NOMO-1 treated with dmso at 0.1 percent for 144 hours (cell line): ENCODE measurements around the gene SAPCD2.
"Not testable (repeated sequence)": the region's sequence is repeated elsewhere in the genome, so short reads cannot be mapped to it uniquely, and the experiment has no call there.

Experiments used
- DNase-seq: peaks from one replicate; lab custom pipeline; 2025; ENCODE audit not compliant: unreplicated experiment; lab: John Stamatoyannopoulos, UW

The SAPCD2 gene

DNA sequence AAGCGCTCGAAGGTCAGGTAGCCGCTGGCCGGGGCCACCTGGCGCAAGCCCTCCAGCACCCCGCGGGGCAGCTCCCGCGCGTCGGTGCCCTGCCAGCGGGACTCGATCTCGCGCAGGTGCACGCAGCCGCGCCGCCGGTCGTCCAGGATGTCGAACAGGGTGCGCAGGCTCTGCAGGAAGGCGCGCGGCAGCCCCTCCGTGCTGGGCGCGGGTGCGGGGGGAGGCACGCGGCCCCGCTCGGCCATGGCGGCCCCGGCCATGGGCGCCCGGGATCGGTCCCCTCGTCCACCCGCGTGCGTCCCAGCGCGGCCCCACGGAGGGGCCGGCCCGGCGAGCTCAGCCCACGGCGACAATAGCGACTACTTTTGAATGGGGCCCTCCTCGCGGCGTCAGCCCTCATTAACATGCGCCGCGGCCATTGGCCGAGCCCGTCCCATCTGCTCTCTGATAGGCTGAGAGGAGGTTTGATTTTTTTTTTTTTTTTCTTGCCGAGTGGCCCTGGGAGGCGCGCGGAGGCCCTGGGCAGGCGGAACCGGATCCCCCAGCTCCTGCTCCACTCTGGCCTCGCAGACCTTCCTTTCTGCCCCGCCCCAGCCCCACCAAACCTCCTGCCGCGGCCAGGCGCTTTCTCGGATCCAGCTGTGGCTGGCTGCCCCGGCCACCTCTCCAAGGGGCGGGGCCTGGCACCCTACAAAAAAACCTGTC lies at the start of gene SAPCD2:
TSS of gene SAPCD2 (minus strand) at position 357 of the 705 bp plus-strand sequence. CDS start at position 260, 97 bp downstream.
- peak; percentile 98 for DNase-seq

DNA sequence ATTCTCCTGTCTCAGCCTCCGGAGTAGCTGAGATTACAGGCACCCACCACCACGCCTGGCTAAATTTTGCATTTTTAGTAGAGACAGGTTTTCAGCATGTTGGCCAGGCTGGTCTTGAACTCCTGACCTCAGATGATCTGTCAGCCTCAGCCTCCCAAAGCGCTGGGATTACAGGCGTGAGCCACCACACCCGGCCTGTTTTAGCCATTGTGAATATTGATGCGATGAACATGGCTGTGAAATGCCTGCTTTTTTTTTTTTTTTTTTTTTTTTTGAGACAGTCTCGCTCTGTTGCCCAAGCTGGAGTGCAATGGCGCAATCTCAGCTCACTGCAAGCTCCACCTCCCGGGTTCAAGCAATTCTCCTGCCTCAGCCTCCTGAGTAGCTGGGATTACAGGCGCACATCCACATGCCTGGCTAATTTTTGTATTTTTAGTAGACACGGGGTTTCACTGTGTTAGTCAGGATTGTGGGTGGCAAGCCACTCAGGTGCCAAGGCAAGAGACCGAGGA lies 47.8 kb upstream of the SAPCD2 start:
- not testable (repeated sequence) for DNase-seq

DNA sequence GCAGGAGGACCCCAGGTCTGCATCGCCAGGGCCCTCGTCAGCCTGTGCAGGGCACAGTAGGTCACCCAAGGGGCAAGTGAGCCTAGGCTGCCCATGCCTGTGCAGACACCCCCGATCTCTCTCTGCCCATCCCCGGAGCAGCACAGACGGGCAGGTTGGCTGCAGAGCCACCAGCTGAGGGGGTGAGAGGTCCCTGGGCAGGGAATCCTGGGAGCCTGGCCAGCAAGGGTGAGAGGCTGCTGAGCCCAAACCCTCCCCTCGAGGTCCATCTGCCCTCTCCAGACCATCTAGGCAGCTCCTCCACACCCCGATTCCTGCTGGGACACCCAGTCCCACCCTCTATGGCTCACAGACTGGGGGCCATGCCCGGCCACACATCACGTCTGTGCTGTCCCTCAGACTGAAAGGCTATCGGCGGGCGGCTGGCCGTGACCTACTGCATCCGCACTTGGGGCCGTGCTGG lies 46.9 kb upstream of the SAPCD2 start:
- no peak for DNase-seq

DNA sequence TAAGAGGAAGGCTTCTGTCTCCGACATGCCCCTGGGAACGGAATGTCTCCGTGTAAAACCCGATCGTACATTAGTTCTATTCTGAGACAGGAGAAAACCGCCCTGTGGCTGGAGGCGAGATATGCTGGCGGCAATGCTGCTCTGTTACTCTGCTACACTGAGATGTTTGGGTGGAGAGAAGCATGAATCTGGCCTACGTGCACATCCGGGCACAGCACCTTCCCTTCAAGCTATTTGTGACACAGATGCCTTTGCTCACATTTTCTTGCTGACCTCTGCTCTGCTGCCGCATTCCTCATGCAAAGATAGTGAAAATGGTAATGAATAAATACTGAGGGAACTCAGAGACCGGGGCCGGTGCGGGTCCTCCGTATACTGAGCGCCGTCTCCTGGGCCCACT lies 46.4 kb upstream of the SAPCD2 start:
- DNase-seq: no peak

GRCh38 chr9:137116027-137116507 lies 45.7 kb upstream of the SAPCD2 start:
- no peak for DNase-seq

DNA sequence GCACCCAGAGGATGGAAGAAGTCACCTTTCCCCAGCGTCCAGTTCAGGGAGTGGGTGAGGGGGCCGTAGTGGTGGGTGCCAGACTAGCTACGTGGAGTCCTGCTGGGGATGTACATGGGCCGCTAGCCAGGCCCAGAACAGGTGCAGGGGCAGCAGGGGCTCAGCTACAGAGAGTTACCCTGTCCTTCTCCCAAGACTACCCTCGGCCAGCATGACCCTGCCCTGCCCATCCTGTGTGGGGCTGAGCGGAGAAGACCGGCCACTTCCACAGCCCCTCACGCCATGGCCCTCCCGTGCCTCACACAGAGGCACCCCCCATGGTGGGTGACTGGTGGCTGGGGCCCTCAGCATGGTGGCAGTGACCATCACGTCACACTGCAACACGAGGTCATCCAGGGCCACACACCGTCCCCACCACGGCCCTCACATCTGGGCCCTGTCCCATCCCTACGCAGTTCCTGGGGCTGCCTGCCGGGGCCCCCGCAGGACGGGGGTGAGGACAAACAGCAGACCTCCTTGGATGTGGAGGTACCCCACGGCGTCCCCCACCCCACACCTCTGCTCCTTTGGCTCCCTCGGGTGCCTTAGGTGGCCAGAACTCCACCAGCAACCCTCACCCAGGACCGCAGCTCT lies 45.2 kb upstream of the SAPCD2 start:
- no peak for DNase-seq

GRCh38 chr9:137114613-137115393 lies 44.4 kb upstream of the SAPCD2 start, which contains the start of gene DPP7:
DPP7 (minus strand) TSS chr9:137114733; CDS start chr9:137114713, 20 bp downstream.
- peak; percentile 68 for DNase-seq

- no peak for DNase-seq
Measured at GRCh38 chr9:137114220-137114612, 43.9 kb upstream of the SAPCD2 start.

GRCh38 chr9:137113385-137114159 lies 43.2 kb upstream of the SAPCD2 start:
- no peak for DNase-seq

DNA sequence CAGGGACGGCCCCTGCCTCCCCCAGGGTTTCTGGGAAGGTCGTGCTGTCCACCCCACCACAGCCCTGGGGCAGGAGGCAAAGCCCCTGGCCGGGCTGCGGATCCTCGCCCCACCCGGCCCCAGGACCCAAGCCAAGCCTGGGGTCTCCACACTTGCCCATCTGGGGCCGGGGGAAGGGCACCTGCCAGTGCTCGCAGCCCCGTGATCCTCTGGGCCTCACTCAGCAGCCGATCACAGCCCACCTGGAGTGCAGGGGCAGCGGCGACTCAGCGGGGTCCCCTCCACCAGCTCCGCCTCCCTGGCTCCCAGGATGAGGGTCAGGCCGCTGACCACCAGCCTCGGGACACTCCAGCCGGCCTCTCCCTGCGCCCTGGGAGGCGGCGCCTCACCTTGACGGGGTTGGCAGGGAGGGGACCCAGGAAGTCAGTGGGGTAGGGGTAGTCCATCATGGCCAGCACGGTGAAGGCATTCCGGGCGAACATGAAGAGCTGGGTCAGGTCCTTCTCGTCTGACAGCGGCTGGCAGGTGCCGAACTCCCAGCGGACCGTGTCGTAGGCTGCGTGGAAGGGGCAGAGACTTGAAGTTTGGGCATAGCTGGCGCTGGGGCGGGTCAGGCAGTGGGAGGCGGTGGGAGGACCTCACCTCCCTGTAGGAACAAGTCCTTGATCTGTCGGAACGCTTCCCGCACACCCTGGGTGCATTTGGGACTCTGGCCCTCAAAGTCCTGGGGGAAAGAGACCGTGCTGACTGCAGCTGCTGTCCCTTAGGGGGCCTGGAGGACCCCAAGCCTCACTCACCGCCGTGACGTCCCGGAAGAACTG lies 42.4 kb upstream of the SAPCD2 start:
- no peak for DNase-seq

GRCh38 chr9:137111788-137112563 lies 41.6 kb upstream of the SAPCD2 start:
- DNase-seq: no peak

DNA sequence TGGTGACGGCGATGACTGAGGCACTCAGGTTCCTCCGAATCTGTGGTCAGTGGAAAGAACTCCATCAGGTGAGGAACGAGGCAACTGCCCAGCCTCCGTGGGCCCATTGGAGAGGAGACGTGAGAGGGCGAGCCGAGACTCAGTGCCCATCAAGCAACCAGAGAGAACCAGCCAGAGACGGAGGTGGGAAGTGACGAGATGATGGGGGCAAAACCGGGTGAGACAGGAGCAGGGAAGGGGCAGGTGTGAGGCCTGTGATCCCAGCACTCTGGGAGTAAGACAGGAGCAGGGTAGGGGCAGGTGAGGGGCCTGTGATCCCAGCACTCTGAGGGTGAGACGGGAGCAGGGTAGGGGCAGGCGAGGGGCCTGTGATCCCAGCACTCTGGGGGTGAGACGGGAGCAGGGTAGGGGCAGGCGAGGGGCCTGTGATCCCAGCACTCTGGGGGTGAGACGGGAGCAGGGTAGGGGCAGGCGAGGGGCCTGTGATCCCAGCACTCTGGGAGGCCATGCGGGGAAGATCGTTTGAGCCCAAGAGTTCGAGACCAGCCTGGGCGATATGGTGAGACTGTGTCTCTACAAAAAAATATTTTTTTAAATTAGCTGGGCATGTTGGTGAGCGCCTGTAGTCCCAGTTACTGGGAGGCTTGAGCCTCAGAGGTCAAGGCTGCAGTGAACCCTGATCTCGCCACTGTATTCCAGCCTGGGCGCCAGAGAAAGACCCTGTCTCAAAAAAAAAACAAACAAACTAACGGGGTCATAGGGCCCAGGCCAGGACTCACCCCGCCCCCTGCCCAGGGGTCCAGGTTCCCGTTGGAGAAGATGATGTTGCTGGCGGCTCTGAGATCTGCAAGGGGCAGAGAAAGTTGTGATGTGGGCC lies 40.8 kb upstream of the SAPCD2 start:
- DNase-seq: no peak

DNA sequence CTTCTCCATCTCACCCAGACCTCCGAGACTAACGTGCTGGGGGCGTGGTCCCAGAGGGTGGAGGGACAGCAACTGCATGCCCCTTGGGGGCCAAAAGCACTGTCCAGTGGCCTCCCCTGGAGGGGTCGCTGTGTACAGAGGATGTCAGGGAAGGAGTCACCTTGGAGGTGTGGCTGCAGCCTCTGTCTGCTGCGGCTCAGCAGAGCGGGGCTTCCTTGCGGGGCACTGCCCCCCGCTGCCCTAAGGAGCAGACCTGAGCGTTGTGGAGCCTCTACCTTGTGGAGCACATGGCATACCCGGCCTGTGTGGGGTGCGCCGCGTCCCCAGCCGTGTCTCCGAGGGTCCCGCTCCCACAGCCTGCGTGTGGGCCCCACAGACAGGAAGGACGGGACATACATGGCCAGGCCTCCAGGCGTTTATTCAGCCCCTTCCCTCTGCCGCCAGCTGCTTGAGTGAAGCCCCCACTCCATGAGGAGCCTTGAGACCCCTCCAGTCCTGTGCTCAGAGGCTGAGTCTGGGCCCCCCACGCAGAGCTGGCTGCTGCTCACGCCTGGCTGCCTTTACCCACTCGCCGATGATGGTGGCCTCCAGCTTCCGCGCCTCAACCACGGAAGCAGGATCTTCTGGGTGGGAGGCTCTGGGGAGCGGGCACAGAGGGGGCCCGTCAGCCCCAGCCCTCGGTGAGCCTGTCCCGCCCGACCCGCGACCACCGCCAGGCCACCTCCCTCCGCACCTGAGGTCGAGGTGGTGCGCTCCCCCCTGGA lies 40.0 kb upstream of the SAPCD2 start:
- no peak for DNase-seq

GRCh38 chr9:137109250-137110146 lies 39.1 kb upstream of the SAPCD2 start:
- no peak for DNase-seq

DNA sequence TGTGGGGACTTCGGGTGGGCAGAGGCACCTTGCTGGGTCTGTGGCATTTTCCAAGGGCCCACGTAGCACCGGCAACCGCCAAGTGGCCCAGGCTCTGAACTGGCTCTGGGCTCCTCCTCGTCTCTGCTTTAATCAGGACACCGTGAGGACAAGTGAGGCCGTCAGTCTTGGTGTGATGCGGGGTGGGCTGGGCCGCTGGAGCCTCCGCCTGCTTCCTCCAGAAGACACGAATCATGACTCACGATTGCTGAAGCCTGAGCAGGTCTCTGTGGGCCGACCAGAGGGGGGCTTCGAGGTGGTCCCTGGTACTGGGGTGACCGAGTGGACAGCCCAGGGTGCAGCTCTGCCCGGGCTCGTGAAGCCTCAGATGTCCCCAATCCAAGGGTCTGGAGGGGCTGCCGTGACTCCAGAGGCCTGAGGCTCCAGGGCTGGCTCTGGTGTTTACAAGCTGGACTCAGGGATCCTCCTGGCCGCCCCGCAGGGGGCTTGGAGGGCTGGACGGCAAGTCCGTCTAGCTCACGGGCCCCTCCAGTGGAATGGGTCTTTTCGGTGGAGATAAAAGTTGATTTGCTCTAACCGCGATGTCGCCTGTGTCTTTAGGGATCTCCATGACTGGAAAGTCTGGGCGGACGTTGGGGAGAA lies 38.4 kb upstream of the SAPCD2 start:
- no peak for DNase-seq

GRCh38 chr9:137107982-137108381 lies 37.6 kb upstream of the SAPCD2 start:
- DNase-seq: no peak
